GM12892 (cell line): Measurements from ENCODE around the gene EFNB2.

ENCODE experiments used
- POLR2A ChIP-seq: IDR thresholded peaks from 2 replicates; pipeline ENCODE4 v1.6.1; 2011; ENCODE audit warnings: low read depth, low read length, control low read depth
- POLR2AphosphoS5 ChIP-seq: IDR thresholded peaks from 2 replicates; pipeline ENCODE4 v1.6.1; 2011; ENCODE audit warnings: low read depth, low read length, control low read depth
- TAF1 ChIP-seq: IDR thresholded peaks from 2 replicates; pipeline ENCODE4 v1.6.1; 2011; ENCODE audit warnings: low read depth, mild to moderate bottlenecking, control low read depth, low read length, borderline replicate concordance

DNA sequence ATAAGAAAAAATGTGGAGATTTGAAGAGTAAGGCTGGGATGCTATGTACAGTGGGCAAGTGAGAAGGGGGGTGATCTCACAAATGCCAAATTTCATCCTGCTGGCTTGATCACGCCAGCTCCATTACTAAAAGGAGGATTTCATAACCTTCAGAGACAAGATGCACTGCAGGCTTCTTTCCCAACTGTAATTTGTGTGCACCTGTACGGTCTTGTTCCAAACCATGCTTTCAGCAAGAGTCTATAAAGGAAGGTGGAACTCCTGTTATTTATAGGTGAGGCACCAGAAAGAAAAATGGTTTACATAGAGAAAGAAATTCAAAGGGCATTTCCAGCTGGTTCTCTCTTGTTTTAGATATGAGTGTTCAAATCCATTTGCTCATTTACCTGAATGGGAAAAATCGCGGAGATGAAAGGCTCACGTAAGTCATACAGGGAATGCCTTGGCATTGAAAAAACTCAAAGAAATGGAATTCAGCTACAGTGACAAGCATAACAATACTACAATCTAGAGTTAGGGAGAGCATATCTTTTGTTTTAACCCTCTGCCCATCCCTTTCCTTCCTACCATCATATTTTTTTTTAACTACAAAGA, 13.3 kb downstream of the EFNB2 start:
- TF ChIP-seq POLR2A (no peak), TAF1 (no peak), POLR2AphosphoS5 (no peak)
